Mesothelial cell of epicardium (in vitro differentiated cells): Measurements from ENCODE around the gene DPP6. TPM values are rescaled to one million over a fixed set of nuclear protein-coding genes. Genes with fewer than 3 reads are reported as not detected.

Experiments used
- DNase-seq, 2 experiments: peaks; one replicate each; pipeline ENCODE4 v3.0.0; 2021; ENCODE audit warnings: low spot score in 2 of 2; ENCODE audit not compliant: unreplicated experiment in 2 of 2
- H3K27ac Mint-ChIP-seq: 2 replicates; pipeline ENCODE4 v1.8.0; 2021; ENCODE audit warnings: mixed read lengths
- H3K27me3 Mint-ChIP-seq: 2 replicates; pipeline ENCODE4 v1.8.0; 2021; ENCODE audit warnings: low read depth, mixed read lengths
- H3K36me3 Mint-ChIP-seq: 2 replicates; pipeline ENCODE4 v1.8.0; 2021; ENCODE audit warnings: mixed read lengths
- H3K4me1 Mint-ChIP-seq: 2 replicates; pipeline ENCODE4 v1.8.0; 2021; ENCODE audit warnings: mixed read lengths
- H3K4me3 Mint-ChIP-seq: 2 replicates; pipeline ENCODE4 v1.8.0; 2021; ENCODE audit warnings: mild to moderate bottlenecking, moderate library complexity, mixed read lengths
- H3K9me3 Mint-ChIP-seq: 2 replicates; pipeline ENCODE4 v1.8.0; 2021; ENCODE audit warnings: mixed read lengths
- total RNA-seq: library from RNA; stranded (reverse); gene quantifications from 3 replicates; pipeline ENCODE4 v1.2.1, GENCODE V29; 2021
- TF ChIP-seq, protein P1 (sequence below): fragments of 200-600 bp; sonication (generic); IDR thresholded peaks from one replicate; pipeline ENCODE4 v1.5.0; 2021; ENCODE audit warnings: antibody characterized with exemption; ENCODE audit not compliant: unreplicated experiment

The DPP6 gene
- total RNA-seq, 1 donor from 2014 or later, result 0.09 TPM

GRCh38 chr7:154856733-154857132, 804.5 kb downstream of the DPP6 start:
- Mint-ChIP-seq H3K4me3 (no peak overlapping the region), H3K27ac (no peak overlapping the region)

GRCh38 chr7:154857240-154857639, 805.0 kb downstream of the DPP6 start:
- DNase-seq, result no peak
- H3K4me3 Mint-ChIP-seq, result no peak overlapping the region
- TF ChIP-seq, protein P1, sequence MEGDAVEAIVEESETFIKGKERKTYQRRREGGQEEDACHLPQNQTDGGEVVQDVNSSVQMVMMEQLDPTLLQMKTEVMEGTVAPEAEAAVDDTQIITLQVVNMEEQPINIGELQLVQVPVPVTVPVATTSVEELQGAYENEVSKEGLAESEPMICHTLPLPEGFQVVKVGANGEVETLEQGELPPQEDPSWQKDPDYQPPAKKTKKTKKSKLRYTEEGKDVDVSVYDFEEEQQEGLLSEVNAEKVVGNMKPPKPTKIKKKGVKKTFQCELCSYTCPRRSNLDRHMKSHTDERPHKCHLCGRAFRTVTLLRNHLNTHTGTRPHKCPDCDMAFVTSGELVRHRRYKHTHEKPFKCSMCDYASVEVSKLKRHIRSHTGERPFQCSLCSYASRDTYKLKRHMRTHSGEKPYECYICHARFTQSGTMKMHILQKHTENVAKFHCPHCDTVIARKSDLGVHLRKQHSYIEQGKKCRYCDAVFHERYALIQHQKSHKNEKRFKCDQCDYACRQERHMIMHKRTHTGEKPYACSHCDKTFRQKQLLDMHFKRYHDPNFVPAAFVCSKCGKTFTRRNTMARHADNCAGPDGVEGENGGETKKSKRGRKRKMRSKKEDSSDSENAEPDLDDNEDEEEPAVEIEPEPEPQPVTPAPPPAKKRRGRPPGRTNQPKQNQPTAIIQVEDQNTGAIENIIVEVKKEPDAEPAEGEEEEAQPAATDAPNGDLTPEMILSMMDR, result no peak
- H3K4me1 Mint-ChIP-seq, result no peaks in the 10 kb centered on the region
- H3K27ac Mint-ChIP-seq, result no peak overlapping the region
- H3K27me3 Mint-ChIP-seq, result peaks cover 2% of the 10 kb centered on the region
- peaks cover 9% of the 10 kb centered on the region for H3K9me3 Mint-ChIP-seq
- H3K36me3 Mint-ChIP-seq, result no peaks in the 10 kb centered on the region

More at GRCh38 chr7:154856733-154857132, 804.5 kb downstream of the DPP6 start:
- Mint-ChIP-seq H3K4me1 (no peaks in the 10 kb centered on the region), H3K36me3 (no peaks in the 10 kb centered on the region), H3K27me3 (peaks cover 2% of the 10 kb centered on the region), H3K9me3 (peaks cover 9% of the 10 kb centered on the region)
- TF ChIP-seq, protein P1, result no peak
- no peak for DNase-seq

DNA sequence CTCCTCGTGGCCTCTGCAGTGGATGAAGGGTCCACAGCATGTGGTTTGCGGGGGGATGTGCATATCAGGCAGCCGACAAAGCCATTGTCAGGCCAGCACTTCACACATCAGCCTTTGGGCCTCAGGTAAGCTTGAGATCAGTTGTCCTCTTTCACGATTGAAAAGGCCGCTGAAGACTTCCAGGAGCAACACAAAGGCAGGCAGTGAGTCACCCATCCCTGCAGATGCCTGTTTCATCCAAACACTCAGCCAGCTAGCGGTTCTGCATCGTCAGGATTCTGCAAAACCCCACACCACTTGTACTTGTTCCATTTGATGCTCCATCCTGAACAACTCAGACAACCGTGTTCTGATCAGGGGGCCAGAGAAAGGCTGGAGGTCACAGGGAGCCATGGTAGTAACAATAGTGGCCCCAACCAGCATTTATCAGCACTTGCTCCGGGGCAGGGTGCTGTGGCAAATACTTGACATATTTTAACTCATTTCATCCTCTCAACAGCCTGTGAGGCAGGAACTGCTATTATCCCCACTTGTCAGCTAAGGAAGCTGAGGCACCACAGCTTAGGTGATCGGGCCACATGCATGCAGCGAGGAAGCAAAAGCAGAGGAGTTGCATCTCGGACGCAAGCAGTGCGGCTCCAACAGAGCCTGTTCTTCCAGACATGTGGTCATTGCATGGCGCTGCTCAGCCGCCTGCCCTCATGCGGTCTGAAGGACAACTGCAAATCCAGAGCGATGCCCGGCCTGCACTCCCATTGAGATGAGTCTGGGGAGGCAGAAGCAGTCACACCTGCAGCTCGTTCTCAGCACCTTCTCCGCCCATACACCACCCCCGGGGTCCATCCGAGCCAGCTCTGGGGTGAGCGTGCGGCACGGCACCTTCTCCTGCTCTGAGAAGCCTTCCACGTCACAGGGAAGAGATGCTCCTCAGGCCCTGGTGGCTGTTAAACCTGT, 805.8 kb downstream of the DPP6 start:
- Mint-ChIP-seq H3K9me3 (peaks cover 4% of the 10 kb centered on the region), H3K27ac (no peak overlapping the region), H3K27me3 (peaks cover 5% of the 10 kb centered on the region), H3K36me3 (no peaks in the 10 kb centered on the region), H3K4me1 (no peaks in the 10 kb centered on the region), H3K4me3 (no peak overlapping the region)
- TF ChIP-seq, protein P1, result no peak
- no peak for DNase-seq

DNA sequence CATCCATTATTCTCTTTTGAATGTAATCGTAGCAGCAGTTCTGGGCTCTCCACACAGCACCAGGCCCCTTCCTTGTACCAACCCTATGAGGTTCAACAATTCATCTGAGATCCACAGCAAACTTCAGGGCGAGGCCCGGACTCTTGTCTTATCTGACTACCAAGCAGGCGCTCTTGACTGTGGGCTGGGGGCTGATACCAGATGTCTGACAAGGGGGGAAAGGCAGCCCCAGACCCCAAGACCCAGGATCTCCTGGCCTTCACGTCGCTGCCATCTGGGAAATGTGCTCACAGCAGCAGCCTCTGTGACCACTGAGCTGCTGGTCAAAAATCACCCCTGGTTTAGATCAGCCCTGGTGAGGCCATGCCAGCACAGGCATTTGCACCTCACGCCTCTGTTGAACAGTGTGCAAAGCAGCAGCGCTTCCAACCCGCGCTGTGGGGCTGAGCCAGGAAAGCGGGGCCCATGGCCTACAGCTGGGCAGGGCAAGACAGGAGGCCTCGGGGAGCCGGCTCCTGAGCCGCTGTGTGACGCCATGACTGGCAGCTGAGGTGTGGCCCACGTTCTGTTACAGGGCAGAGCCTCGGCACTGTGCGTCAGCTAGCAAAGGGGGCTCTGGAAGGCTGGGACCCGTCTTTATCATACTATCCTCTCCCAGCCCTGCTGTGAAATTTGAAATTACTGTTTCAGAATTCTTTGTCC, 806.8 kb downstream of the DPP6 start:
- Mint-ChIP-seq H3K27me3 (peaks cover 10% of the 10 kb centered on the region), H3K9me3 (no peaks in the 10 kb centered on the region), H3K4me3 (no peak overlapping the region), H3K36me3 (no peaks in the 10 kb centered on the region), H3K4me1 (no peaks in the 10 kb centered on the region), H3K27ac (no peak overlapping the region)
- TF ChIP-seq, protein P1, result no peak
- DNase-seq, result no peak

GRCh38 chr7:154859747-154860620, 807.8 kb downstream of the DPP6 start:
- H3K4me3 Mint-ChIP-seq, result no peak overlapping the region
- DNase-seq, result no peak
- no peaks in the 10 kb centered on the region for H3K4me1 Mint-ChIP-seq
- H3K27me3 Mint-ChIP-seq, result peaks cover 14% of the 10 kb centered on the region
- H3K27ac Mint-ChIP-seq, result no peak overlapping the region
- H3K36me3 Mint-ChIP-seq, result no peaks in the 10 kb centered on the region
- H3K9me3 Mint-ChIP-seq, result no peaks in the 10 kb centered on the region
- TF ChIP-seq, protein P1, result no peak
